Memory B cell (primary cell): ENCODE results near the gene F8A2.
"Not testable (repeated sequence)": the region's sequence is repeated elsewhere in the genome, so short reads cannot be mapped to it uniquely, and the experiment has no call there.

Experiments
- ATAC-seq: fragments of 150-1000 bp; cut with Tn5 transposase; 2 replicates; pipeline ENCODE4 v1.10.0; 2021; ENCODE audit warnings: low read depth, mild to moderate bottlenecking, moderate library complexity
- DNase-seq, 2 donors: peaks; one replicate each; pipeline ENCODE4 v3.0.0; 2022; ENCODE audit warnings: low spot score in 2 of 2
- H3K27ac Mint-ChIP-seq: one replicate; pipeline ENCODE4 v1.8.0; 2022; ENCODE audit warnings: mild to moderate bottlenecking, moderate library complexity, mixed read lengths
- H3K27me3 Mint-ChIP-seq: one replicate; pipeline ENCODE4 v1.8.0; 2022; ENCODE audit warnings: mixed read lengths
- H3K36me3 Mint-ChIP-seq: one replicate; pipeline ENCODE4 v1.8.0; 2022; ENCODE audit warnings: mild to moderate bottlenecking, mixed read lengths
- H3K4me1 Mint-ChIP-seq: one replicate; pipeline ENCODE4 v1.8.0; 2022; ENCODE audit warnings: mixed read lengths
- H3K4me3 Mint-ChIP-seq: one replicate; pipeline ENCODE4 v1.8.0; 2022; ENCODE audit warnings: mild to moderate bottlenecking, moderate library complexity, mixed read lengths
- H3K9me3 Mint-ChIP-seq: one replicate; pipeline ENCODE4 v1.8.0; 2022; ENCODE audit warnings: mixed read lengths

The F8A2 gene

GRCh38 chrX:155381843-155382528 is at the start of gene F8A2:
Gene F8A2 (plus strand): TSS chrX:155382095. CDS start chrX:155382115, 20 bp downstream.
- H3K9me3 Mint-ChIP-seq, H3K4me1 Mint-ChIP-seq, H3K27ac Mint-ChIP-seq, H3K27me3 Mint-ChIP-seq, DNase-seq, H3K36me3 Mint-ChIP-seq, H3K4me3 Mint-ChIP-seq: not testable (repeated sequence)
- ATAC-seq = peak; percentile 75

- ATAC-seq (no peak), DNase-seq (no peak)
- H3K4me1 Mint-ChIP-seq = no peaks in the 10 kb centered on the region
- H3K4me3 Mint-ChIP-seq = no peak overlapping the region
- no peak overlapping the region for H3K27ac Mint-ChIP-seq
- H3K9me3 Mint-ChIP-seq = peaks cover 2% of the 10 kb centered on the region
- peaks cover 1% of the 10 kb centered on the region for H3K27me3 Mint-ChIP-seq
- no peaks in the 10 kb centered on the region for H3K36me3 Mint-ChIP-seq
These were observed 48.3 kb upstream of the F8A2 start for GRCh38 chrX:155333544-155334100.

- Mint-ChIP-seq H3K27ac (no peak within 1 kb of the TSS), H3K27me3 (peaks cover 1% of the 10 kb centered on the region), H3K4me3 (no peak within 1 kb of the TSS), H3K36me3 (no peaks in the 10 kb centered on the region), H3K4me1 (no peaks in the 10 kb centered on the region), H3K9me3 (no peaks in the 10 kb centered on the region)
- DNase-seq (no peak), ATAC-seq (no peak)
These were observed 47.2 kb upstream of the F8A2 start, which contains the start of gene CLIC2 for GRCh38 chrX:155334486-155335336. Gene CLIC2 (minus strand): TSS chrX:155334614. CDS start chrX:155334427, 187 bp downstream.

- H3K27me3 Mint-ChIP-seq, DNase-seq, H3K27ac Mint-ChIP-seq, H3K4me1 Mint-ChIP-seq, ATAC-seq, H3K4me3 Mint-ChIP-seq, H3K9me3 Mint-ChIP-seq, H3K36me3 Mint-ChIP-seq: not testable (repeated sequence)
These were observed 46.6 kb upstream of the F8A2 start for GRCh38 chrX:155335337-155335712.

GRCh38 chrX:155345689-155346088 is 36.2 kb upstream of the F8A2 start:
- not testable (repeated sequence) for H3K4me1 Mint-ChIP-seq, H3K36me3 Mint-ChIP-seq, H3K9me3 Mint-ChIP-seq, H3K27ac Mint-ChIP-seq, H3K4me3 Mint-ChIP-seq, ATAC-seq, H3K27me3 Mint-ChIP-seq, DNase-seq

GRCh38 chrX:155349448-155349847 is 32.4 kb upstream of the F8A2 start:
- not testable (repeated sequence) for H3K36me3 Mint-ChIP-seq, H3K9me3 Mint-ChIP-seq, H3K27me3 Mint-ChIP-seq, H3K4me3 Mint-ChIP-seq, DNase-seq, H3K27ac Mint-ChIP-seq, H3K4me1 Mint-ChIP-seq, ATAC-seq

- not testable (repeated sequence) for H3K4me1 Mint-ChIP-seq, ATAC-seq, H3K4me3 Mint-ChIP-seq, H3K9me3 Mint-ChIP-seq, H3K36me3 Mint-ChIP-seq, H3K27ac Mint-ChIP-seq, DNase-seq, H3K27me3 Mint-ChIP-seq
These were observed 18.2 kb upstream of the F8A2 start for GRCh38 chrX:155363712-155364111.

GRCh38 chrX:155373777-155374458 is 8.0 kb upstream of the F8A2 start:
- not testable (repeated sequence) for H3K9me3 Mint-ChIP-seq, DNase-seq, H3K27me3 Mint-ChIP-seq, H3K36me3 Mint-ChIP-seq, H3K4me3 Mint-ChIP-seq, H3K27ac Mint-ChIP-seq, H3K4me1 Mint-ChIP-seq
- peak; percentile 78 for ATAC-seq

- not testable (repeated sequence) for H3K4me3 Mint-ChIP-seq, H3K27ac Mint-ChIP-seq, H3K9me3 Mint-ChIP-seq, H3K27me3 Mint-ChIP-seq, DNase-seq, H3K4me1 Mint-ChIP-seq, H3K36me3 Mint-ChIP-seq, ATAC-seq
These were observed 2.1 kb upstream of the F8A2 start for GRCh38 chrX:155379802-155380201.

GRCh38 chrX:155382529-155382967 is 653 bp downstream of the F8A2 start:
- not testable (repeated sequence) for H3K27me3 Mint-ChIP-seq, H3K27ac Mint-ChIP-seq, H3K4me3 Mint-ChIP-seq, DNase-seq, H3K9me3 Mint-ChIP-seq, H3K4me1 Mint-ChIP-seq, H3K36me3 Mint-ChIP-seq
- ATAC-seq = peak; percentile 62

- no peak for ATAC-seq
- H3K4me3 Mint-ChIP-seq = no peak overlapping the region
- no peaks in the 10 kb centered on the region for H3K27me3 Mint-ChIP-seq
- H3K27ac Mint-ChIP-seq = no peak overlapping the region
- peaks cover 5% of the 10 kb centered on the region for H3K4me1 Mint-ChIP-seq
- peaks cover 10% of the 10 kb centered on the region for H3K36me3 Mint-ChIP-seq
- no peaks in the 10 kb centered on the region for H3K9me3 Mint-ChIP-seq
- no peak for DNase-seq
These were observed 7.7 kb downstream of the F8A2 start for GRCh38 chrX:155389634-155390033.

GRCh38 chrX:155394747-155395276 is 12.9 kb downstream of the F8A2 start:
- H3K36me3 Mint-ChIP-seq = peaks cover 16% of the 10 kb centered on the region
- not testable (repeated sequence) for H3K4me3 Mint-ChIP-seq, H3K27me3 Mint-ChIP-seq, H3K27ac Mint-ChIP-seq, H3K4me1 Mint-ChIP-seq, H3K9me3 Mint-ChIP-seq, DNase-seq, ATAC-seq

GRCh38 chrX:155406429-155406828 is 24.5 kb downstream of the F8A2 start:
- no peaks in the 10 kb centered on the region for H3K4me1 Mint-ChIP-seq
- ATAC-seq (no peak), DNase-seq (no peak)
- H3K27me3 Mint-ChIP-seq = no peaks in the 10 kb centered on the region
- H3K27ac Mint-ChIP-seq = no peak overlapping the region
- H3K9me3 Mint-ChIP-seq = peaks cover 3% of the 10 kb centered on the region
- H3K4me3 Mint-ChIP-seq = no peak overlapping the region
- peaks cover 5% of the 10 kb centered on the region for H3K36me3 Mint-ChIP-seq

- no peak for ATAC-seq
- H3K4me3 Mint-ChIP-seq = no peak overlapping the region
These were observed 35.9 kb downstream of the F8A2 start for GRCh38 chrX:155417769-155418168.

More at GRCh38 chrX:155417769-155418168, 35.9 kb downstream of the F8A2 start:
- no peaks in the 10 kb centered on the region for H3K9me3 Mint-ChIP-seq
- DNase-seq = no peak
- peaks cover 2% of the 10 kb centered on the region for H3K36me3 Mint-ChIP-seq
- no peaks in the 10 kb centered on the region for H3K27me3 Mint-ChIP-seq
- no peaks in the 10 kb centered on the region for H3K4me1 Mint-ChIP-seq
- no peak overlapping the region for H3K27ac Mint-ChIP-seq
